Vagina (tissue), 2 donors: Measurements from ENCODE around the gene FXR1. TPM values are rescaled to one million over a fixed set of nuclear protein-coding genes. Genes with fewer than 3 reads are reported as not detected.

Experiments used
- DNase-seq, 2 donors: peaks; one replicate each; pipeline ENCODE4 v3.0.0-alpha.2; 2017; ENCODE audit errors: extremely low spot score in 2 of 2
- H3K27ac ChIP-seq: fragments of 200-600 bp; sonication (generic); one replicate; pipeline ENCODE4 v1.5.1; 2019
- H3K27me3 ChIP-seq: fragments of 200-600 bp; sonication (generic); one replicate; pipeline ENCODE4 v1.5.1; 2019
- H3K36me3 ChIP-seq, 2 donors: fragments of 200-600 bp; sonication (generic); one replicate each; pipeline ENCODE4 v1.5.1; 2017 to 2019
- H3K4me1 ChIP-seq: fragments of 200-600 bp; sonication (generic); one replicate; pipeline ENCODE4 v1.5.1; 2019
- H3K4me3 ChIP-seq, 2 donors: fragments of 200-600 bp; sonication (generic); 1 replicate in 1 of 2; 2 replicates in 1 of 2; pipeline ENCODE4 v1.5.1; 2016 to 2019
- H3K9me3 ChIP-seq: fragments of 200-600 bp; sonication (generic); one replicate; pipeline ENCODE4 v1.5.1; 2019
- POLR2A ChIP-seq, 2 donors: fragments of 450-650 bp; IDR thresholded peaks; one replicate each; pipeline ENCODE4 v1.6.1; 2017; ENCODE audit warnings: antibody characterized with exemption in 2 of 2, mild to moderate bottlenecking in 2 of 2, moderate library complexity in 2 of 2
- POLR2AphosphoS5 ChIP-seq, 2 donors: sonication (generic); formaldehyde crosslinking; IDR thresholded peaks; one replicate each; pipeline ENCODE4 v1.9.0; 2017; ENCODE audit warnings: antibody characterized with exemption in 2 of 2, mild to moderate bottlenecking in 2 of 2, low read depth in 1 of 2; ENCODE audit not compliant: insufficient read depth in 1 of 2
- intact Hi-C: fragments of 100-400 bp; cut with DNase I; formaldehyde crosslinking; loops from one replicate; pipeline ENCODE4 v1.15.1; 2023
- total RNA-seq: library from RNA; depleted of rRNA; stranded (reverse); fragments of >200 nt; gene quantifications from one replicate; pipeline ENCODE4 v1.2.3, GENCODE V29; 2016
- TF ChIP-seq, protein P1 (sequence below), 3 experiments: fragments of 450-650 bp in 2 of 3; fragments of 200-600 bp in 1 of 3; sonication (generic) in 1 of 3; IDR thresholded peaks; one replicate each; pipeline ENCODE4 v1.5.1; 2017 to 2019; ENCODE audit warnings: antibody characterized with exemption in 3 of 3, mild to moderate bottlenecking in 2 of 3, moderate library complexity in 2 of 3

The FXR1 gene
- total RNA-seq, 1 donor from 2014 or later = 99.7 TPM

DNA sequence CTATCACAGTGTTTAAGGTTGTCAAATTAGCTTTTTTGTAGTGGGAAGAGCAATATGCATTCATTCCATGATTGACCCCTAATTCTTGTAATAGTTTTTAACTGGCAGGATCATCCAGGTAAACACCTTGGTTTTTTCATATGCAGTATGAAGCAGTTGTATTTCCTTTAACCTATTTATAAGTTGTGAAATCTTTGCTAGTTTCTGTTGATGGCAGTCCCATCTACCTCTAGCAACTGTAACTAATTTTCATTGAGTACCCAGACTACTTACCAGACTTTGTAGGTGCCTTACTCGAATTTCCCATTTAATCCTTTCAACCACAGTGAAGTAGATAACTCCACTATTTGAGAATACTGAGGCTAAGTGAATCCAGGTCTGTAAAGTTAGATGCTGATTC, 6.1 kb downstream of the FXR1 start:
- intact Hi-C loops = no loop called here
- no peak for TF ChIP-seq POLR2AphosphoS5 (IDR thresholded peaks at IDR 0.05; ENCODE audit: insufficient read depth in 1 of 2, low read depth in 1 of 2)
- no peak for TF ChIP-seq POLR2A (IDR thresholded peaks at IDR 0.05)
- TF ChIP-seq, protein P1, sequence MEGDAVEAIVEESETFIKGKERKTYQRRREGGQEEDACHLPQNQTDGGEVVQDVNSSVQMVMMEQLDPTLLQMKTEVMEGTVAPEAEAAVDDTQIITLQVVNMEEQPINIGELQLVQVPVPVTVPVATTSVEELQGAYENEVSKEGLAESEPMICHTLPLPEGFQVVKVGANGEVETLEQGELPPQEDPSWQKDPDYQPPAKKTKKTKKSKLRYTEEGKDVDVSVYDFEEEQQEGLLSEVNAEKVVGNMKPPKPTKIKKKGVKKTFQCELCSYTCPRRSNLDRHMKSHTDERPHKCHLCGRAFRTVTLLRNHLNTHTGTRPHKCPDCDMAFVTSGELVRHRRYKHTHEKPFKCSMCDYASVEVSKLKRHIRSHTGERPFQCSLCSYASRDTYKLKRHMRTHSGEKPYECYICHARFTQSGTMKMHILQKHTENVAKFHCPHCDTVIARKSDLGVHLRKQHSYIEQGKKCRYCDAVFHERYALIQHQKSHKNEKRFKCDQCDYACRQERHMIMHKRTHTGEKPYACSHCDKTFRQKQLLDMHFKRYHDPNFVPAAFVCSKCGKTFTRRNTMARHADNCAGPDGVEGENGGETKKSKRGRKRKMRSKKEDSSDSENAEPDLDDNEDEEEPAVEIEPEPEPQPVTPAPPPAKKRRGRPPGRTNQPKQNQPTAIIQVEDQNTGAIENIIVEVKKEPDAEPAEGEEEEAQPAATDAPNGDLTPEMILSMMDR (IDR thresholded peaks at IDR 0.05) = no peak
- Histone ChIP-seq H3K4me3 (no peak overlapping the region), H3K27me3 (no peaks in the 10 kb centered on the region), H3K9me3 (no peaks in the 10 kb centered on the region), H3K27ac (no peak overlapping the region), H3K36me3 (no peaks in the 10 kb centered on the region), H3K4me1 (peaks cover 53% of the 10 kb centered on the region)
- no peak for DNase-seq

DNA sequence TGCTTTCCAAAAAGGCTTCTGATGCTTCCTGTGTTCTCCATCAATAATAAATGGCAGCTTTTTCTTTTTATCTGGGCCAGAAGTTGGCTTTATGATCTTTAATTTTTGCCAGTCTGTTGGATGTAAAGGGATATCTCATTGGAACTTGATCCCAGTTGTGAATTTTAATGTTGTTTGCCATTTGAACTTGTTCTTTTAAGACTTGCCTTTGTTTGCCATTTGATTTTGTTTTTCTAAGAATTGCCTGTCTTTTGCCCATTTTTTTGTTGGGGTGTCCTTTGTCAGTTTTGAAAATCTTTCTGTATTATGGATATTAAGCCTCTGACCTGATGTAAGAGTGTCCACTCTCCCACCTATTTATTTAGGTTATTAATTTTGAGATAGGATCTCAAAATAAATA, 9.8 kb downstream of the FXR1 start:
- Histone ChIP-seq H3K36me3 (no peaks in the 10 kb centered on the region), H3K4me3 (no peak overlapping the region), H3K27me3 (no peaks in the 10 kb centered on the region), H3K4me1 (peaks cover 55% of the 10 kb centered on the region), H3K9me3 (no peaks in the 10 kb centered on the region), H3K27ac (no peak overlapping the region)
- intact Hi-C loops = no loop called here
- DNase-seq = no peak
- TF ChIP-seq POLR2A (IDR thresholded peaks at IDR 0.05) (no peak), POLR2AphosphoS5 (IDR thresholded peaks at IDR 0.05; ENCODE audit: insufficient read depth in 1 of 2, low read depth in 1 of 2) (no peak)
- TF ChIP-seq, protein P1 (IDR thresholded peaks at IDR 0.05) = no peak

DNA sequence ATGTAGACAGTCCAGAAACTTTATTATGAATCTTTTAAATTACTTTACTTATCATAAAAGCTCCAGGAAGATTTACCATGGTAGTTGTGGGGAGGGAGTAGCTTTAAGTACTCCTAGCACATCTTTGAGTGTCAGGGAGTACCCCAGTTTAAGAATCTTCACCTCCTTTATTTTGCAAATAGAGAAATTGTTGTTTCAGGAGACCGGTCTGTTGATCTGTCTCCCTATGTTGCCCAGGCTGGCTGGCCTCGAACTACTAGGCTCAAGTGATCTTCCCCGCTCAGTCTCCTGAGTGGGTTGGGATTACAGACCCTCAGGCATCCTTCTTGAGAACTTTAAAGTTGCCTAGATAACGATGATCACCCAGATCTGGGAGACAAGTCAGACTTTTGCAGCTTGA, 11.1 kb downstream of the FXR1 start:
- Histone ChIP-seq H3K27me3 (no peaks in the 10 kb centered on the region), H3K36me3 (no peaks in the 10 kb centered on the region), H3K27ac (no peak overlapping the region), H3K4me3 (no peak overlapping the region), H3K4me1 (peaks cover 61% of the 10 kb centered on the region), H3K9me3 (no peaks in the 10 kb centered on the region)
- no peak for DNase-seq
- intact Hi-C loops = no loop called here
- TF ChIP-seq, protein P1 (IDR thresholded peaks at IDR 0.05) = no peak
- TF ChIP-seq POLR2AphosphoS5 (IDR thresholded peaks at IDR 0.05; ENCODE audit: insufficient read depth in 1 of 2, low read depth in 1 of 2) = no peak

DNA sequence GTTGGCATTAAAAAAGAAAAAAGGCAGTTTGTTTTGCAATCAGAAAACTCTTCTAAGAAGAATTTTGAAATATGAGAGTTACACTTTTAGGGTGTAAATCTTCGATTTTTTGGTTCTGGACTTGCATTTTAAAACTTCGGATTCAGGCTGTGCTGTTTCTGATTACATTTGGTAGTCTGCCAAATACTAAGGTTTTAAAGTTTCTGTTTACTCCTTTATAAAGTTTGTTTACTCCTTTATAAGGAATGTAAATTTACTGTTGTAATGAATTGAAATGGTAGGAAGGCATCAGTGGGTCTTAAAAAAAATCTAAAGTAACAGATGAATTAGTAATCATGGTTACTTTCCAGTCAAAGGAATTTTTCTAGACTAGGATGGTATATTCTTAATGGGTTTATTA, 14.1 kb downstream of the FXR1 start:
- intact Hi-C loops = no loop called here
- H3K9me3 ChIP-seq = no peaks in the 10 kb centered on the region
- H3K4me1 ChIP-seq = peaks cover 51% of the 10 kb centered on the region
- DNase-seq = no peak
- no peak overlapping the region for H3K27ac ChIP-seq
- TF ChIP-seq POLR2A (IDR thresholded peaks at IDR 0.05) (no peak), POLR2AphosphoS5 (IDR thresholded peaks at IDR 0.05; ENCODE audit: insufficient read depth in 1 of 2, low read depth in 1 of 2) (no peak)
- TF ChIP-seq, protein P1 (IDR thresholded peaks at IDR 0.05) = no peak
- H3K4me3 ChIP-seq = no peak overlapping the region
- no peaks in the 10 kb centered on the region for H3K36me3 ChIP-seq
- no peaks in the 10 kb centered on the region for H3K27me3 ChIP-seq

DNA sequence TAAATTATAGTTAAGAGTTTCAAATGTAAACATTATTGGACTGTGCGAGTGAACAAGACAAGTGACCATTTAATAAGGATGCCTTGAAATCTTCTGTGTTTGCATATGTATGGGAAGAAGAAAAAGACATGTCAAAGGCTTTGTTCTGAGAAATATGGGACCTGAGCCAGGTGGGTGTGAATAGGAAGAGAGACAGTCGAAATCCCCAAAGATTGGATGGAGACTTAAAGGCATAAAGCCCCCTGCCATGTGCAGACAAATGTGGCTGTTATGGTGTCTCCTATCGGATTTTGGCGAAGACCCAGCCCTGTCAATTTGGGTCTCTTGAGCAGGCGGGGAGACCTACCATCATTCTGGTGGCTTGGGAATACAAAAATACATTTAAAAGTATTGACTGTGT, 16.9 kb downstream of the FXR1 start:
- intact Hi-C loops = no loop called here
- H3K27ac ChIP-seq = no peak overlapping the region
- H3K27me3 ChIP-seq = no peaks in the 10 kb centered on the region
- H3K9me3 ChIP-seq = no peaks in the 10 kb centered on the region
- no peak overlapping the region for H3K4me3 ChIP-seq
- DNase-seq = no peak
- TF ChIP-seq POLR2AphosphoS5 (IDR thresholded peaks at IDR 0.05; ENCODE audit: insufficient read depth in 1 of 2, low read depth in 1 of 2) = no peak
- no peak for TF ChIP-seq POLR2A (IDR thresholded peaks at IDR 0.05)
- TF ChIP-seq, protein P1 (IDR thresholded peaks at IDR 0.05) = no peak
- H3K4me1 ChIP-seq = peaks cover 62% of the 10 kb centered on the region
- no peaks in the 10 kb centered on the region for H3K36me3 ChIP-seq
